ENCODE measurements around the gene ACTMAP.

GRCh38 chr19:40701758-40702157 is 48.5 kb downstream of the ACTMAP start:
- TF ChIP-seq CTCF (IDR thresholded peaks at IDR 0.05) (no peak), EP300 (IDR thresholded peaks at IDR 0.05) (no peak), POLR2A (IDR thresholded peaks at IDR 0.05) (no peak)
